Ramos (cell line): ENCODE data around the gene ICAM1.

Experiments used
- in situ Hi-C: fragments of 300-500 bp; cut with MboI; formaldehyde crosslinking; loops from one replicate; pipeline ENCODE4 v1.14.3; 2022; ENCODE audit warnings: low sequenced_read_pairs; ENCODE audit not compliant: unreplicated experiment

ICAM1 gene

DNA sequence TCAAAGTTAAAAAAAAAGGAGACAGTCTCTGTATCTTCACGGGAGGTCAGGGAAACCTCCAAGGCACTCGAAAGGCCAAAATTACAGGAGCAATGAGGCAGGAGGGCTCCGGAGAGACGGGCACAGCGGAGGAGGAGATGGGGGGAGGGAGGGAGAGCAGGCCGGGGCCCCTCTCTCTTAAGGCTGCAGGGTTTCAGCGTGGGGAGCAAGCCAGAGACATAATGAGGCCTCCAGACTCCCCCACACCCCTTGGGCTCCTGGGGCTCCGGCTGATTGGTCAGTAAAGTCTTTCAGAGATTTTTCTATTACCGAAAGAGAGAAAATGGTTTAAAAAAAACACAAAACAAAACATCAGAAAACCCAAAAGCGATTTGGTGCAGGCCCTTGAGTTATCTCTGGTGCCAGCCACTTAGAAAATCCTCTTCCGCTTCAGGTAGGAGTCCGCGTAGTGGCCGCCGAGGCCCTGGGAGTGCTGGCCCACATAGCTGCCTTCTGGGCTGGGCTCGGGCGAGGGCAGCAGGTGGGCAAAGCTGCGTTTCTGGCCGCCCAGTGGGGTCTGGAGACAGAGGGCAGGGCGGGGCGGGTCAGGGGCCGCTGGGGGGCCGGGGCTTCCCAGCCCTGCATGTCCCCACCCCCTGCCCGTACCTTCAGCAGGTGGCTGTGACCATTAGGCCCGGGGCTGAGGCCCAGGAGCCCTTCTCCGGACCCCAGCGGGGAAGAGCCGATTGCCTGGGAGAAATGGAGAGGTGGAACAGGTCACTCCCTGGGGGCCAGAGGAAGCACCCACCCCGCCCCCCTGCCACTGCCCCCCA lies 46.3 kb downstream of the ICAM1 start:
- in situ Hi-C loops, result no loop called here

DNA sequence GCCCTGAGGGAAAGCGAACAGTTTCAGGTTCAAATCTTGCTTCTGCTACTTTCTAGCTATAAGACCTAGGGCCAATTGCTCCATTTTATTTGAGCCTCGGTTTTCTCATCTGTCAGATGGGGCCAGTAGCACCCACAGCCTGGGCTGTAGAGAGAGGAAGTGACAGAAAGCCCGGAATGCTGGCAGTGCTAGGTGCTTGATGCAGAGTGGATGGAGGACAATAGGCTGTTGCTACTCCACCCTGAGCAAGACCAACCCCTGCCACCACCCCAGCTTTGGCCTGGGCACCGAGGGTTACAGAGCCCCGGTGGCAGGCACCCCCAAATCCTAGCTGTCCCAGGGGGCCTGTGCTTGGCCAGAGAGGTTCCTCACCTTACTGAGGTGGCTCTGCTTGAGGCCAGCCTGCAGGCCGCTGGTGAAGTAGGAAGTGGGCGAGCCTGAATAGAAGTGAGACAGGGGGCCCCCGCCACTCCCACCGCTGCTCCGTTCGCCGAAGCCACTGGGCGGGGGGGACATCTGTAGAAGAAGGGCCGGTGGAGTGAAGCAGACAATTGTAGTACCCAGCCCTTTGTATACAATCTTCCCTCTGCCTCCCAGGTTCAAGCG lies 47.0 kb downstream of the ICAM1 start:
- in situ Hi-C loops, result no loop called here

- in situ Hi-C loops, result no loop called here
Measured at GRCh38 chr19:10318807-10319682, 48.1 kb downstream of the ICAM1 start.

DNA sequence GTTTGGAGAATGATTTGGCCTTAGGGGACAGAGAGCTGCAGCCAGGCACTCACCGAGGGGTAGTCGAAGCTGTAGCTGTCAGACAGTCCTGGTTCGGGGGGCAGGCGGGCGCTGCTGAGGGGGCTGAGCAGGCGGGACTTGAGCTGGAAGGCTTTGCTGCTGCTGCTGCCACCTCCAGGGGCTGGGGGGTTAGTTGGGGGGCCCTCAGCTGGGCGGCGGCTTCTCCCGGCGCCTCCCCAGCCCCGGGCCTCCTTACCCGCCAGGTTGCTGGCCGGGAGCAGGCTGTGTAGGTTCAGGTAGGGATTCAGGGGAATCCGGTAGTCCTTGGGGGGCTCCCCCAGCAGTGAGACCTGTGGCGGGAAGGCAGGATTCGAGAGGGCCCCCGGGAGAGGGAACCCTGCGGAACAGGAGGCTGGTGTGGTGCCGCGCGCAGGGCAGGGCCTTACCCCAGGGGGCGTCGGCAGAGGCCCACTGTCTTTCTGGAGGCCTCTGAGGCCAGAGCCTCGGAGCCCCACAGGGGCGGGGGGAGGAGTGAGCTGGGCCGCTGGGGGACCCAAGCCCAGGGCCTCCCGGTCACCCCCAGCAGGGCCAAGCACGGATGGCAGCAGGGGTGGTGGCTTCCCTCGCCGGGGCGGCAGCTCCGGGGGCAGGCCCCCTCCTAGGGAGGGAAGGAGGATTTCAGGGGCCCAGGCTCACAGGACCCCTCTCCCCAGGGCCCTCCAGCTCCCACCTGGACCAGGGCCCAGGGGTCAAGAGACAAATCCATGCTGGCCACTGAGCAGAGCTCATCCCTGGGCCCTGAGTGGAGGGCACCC lies 49.9 kb downstream of the ICAM1 start:
- in situ Hi-C loops, result no loop called here

GRCh38 chr19:10321417-10321797 lies 50.5 kb downstream of the ICAM1 start:
- in situ Hi-C loops, result no loop called here

- in situ Hi-C loops, result no loop called here
Measured at GRCh38 chr19:10321874-10322835, 51.2 kb downstream of the ICAM1 start.

- in situ Hi-C loops, result no loop called here
Measured at GRCh38 chr19:10325732-10326131, 54.8 kb downstream of the ICAM1 start.

DNA sequence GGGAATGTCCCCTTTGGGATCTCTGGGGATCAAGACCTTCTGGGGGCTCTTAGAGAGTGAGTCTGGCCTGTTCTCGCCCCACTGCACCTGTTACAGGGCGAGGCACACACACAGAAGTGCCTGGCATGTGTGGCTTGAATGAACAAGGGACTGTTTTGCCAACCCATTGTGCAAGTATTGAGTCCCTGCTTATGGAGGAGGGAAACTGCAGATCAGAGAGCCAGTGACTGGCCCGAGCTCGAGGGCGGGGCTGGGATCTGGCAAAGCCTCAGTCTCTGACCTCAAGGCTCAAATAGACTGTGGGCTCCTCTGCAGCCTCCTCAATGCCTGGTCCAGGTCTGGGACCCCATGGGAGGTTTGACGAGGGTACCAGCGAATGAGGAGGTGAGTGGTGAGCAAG lies 56.9 kb downstream of the ICAM1 start:
- in situ Hi-C loops, result no loop called here

GRCh38 chr19:10328558-10329429 lies 57.9 kb downstream of the ICAM1 start:
- in situ Hi-C loops, result no loop called here

DNA sequence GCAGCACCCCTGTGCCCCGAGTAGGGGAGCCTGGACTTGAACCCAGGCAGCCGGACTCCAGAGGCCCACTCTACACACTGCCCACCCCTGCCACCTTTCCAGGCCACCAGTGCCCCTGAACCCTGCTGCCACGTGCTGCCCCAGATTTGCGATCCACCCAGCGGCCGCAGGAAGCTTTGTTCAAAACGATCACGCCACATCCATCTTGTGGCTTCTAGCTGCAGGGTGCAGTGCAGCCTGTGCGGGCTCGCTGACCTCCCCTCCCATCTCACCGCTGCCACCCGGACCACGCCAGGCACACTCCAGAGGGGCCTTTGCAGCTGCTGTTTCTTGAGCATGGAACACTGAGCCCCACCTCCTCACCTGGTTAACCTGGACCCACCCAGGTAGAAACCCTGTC lies 58.6 kb downstream of the ICAM1 start:
- in situ Hi-C loops, result no loop called here

- in situ Hi-C loops, result no loop called here
Measured at GRCh38 chr19:10332158-10332964, 61.4 kb downstream of the ICAM1 start.

DNA sequence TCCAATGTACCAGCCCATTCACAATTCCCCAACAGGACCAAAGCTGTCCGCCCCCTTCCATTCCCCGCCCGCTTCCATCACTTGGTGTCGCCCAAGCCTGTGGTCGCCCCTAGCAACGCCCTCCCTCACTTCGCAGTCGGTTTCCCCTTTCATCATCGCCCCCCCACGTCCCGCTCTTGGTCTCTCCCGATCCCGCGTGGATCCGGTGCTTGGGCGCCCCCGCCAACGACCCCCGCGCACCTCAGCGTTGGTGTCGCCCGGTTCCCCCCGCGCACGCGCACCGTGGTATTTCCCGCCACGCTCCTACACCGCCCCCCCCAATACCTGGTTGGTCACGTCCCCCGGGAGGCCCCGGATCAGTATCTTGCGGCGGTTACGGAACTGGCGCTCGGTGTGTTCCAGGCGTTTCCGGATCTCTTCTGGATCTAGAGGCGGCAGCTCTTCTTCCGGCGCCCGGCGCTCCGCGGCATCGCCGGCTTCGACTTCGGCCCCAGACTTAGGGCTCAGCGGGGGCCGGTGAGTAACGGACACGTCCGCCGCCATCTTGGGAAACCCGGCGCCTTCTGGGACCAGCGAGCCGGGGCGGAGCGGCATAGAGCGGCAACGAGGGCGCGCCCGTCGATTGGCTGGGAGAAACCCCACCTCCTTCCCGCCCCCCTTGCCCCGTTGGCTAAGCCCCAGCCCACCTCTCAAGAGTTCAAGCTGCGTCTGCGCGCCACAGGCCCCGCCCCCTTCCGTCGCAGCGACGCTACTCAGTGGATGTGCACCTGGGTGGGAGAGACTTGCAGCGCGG lies 62.2 kb downstream of the ICAM1 start, which contains the start of gene RAVER1:
Gene RAVER1, minus strand, starts transcription at position 565 of the 793 bp plus-strand sequence. Its CDS starts 22 bp downstream, at position 543.
- in situ Hi-C loops, result no loop called here

DNA sequence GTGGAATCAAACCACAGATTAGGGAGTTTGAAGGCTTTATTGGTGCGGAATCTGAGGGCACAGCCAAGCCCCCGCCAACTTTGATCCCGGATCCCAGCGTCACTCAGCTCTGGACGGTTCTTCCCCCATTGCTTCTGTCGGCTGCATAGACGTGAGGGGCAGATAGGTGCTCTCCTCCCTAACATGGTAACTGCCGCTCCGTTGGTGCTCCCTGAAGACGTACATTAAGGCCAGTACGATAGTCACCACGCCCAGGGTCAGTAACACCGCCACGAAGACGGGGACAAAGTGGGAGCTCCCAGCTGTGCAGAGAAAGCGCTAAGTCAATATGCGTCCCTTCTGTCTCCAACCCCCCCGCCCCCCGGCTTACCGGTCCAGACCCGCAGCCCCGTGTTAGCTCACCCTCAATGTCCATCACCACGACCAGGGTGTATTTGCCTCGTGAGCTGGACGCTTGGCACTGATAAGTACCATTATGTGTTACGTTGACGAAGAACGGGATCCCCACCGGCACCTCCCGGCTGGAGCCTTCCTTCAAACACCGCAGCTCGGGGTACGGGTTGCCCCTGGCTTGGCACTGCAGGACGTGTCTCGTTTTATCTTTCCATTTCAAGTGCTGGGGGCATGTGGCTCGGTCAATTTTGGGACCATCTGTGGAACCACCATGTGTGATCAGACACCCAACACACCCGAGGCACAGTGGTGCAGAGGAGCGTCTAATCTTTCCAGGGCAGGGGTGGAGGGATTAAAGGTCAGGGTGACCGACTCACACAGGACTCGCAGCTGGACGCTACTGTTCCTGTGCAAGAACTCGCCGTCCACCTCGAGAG lies 63.1 kb downstream of the ICAM1 start:
- in situ Hi-C loops, result no loop called here

DNA sequence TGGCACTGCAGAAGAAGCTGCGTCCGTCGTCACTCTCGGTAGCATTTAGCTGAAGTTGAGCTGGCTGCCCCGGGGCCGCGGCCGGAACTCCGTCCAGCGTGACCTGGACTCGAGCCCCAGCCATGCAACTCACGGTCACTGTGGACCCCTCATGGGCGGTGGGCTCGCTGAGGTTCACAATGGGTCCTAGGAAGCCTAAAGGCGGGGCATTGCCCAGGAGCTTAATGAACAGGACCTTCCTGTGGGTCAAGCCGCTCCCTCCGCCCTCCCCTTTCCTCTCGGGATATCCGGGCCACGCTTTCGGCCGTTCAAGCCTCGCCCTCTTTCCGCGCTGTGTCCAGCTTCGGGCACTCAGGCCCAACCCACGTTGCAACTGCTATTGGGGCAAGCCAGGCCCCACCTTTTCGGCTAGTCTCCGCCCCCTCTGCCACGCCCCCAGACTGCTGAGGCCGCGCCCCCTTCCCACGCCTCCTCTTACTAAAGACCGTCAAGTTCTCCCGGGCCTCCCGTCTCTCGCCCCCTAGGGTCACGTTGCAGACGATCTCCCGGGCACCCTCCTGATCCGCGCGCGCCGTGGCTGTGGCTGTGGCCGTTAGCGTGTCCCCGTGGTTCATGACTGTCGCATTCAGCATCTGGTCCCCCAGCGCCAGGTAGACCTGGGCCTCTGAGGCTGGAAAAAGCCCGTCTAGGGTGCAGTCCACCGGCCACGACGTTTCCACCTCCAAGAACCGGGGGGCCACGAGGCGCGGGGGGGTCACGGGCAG lies 63.9 kb downstream of the ICAM1 start:
- in situ Hi-C loops, result no loop called here
